ENCODE data around the gene TTC3.

DNA sequence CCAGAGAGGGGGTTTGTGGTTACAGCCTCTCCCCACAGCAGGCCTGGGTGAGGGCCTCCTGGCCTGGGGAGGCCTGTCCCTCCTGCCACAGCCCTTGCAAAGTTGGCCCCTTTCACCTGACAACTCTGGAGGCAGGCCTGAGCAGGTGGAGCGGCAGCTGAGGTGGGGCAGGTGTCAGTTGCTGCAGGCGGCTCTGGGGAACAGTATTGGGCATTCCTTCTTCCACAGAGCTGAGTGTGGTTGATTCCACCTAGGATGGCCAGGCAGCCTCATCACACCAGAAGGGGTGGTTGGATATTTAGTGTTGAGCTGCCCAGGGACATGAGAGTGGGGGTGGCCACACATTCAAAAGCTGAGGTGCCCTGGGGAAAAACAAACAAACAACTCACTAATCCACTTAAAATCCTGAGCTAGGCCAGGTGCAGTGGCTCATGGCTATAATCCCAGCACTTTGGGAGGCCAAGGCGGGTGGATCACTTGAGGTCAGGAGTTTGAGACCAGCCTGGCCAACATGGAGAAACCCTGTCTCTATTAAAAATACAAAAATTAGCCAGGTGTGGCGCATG lies 31.3 kb upstream of the TTC3 start:
- no peak for TF ChIP-seq POLR2AphosphoS5 (IDR thresholded peaks at IDR 0.05; ENCODE audit: low read depth, low read length)
- no peak for TF ChIP-seq POLR2A (IDR thresholded peaks at IDR 0.05; ENCODE audit: low read depth, low read length)
- TF ChIP-seq TAF1 (IDR thresholded peaks at IDR 0.05; ENCODE audit: low read depth, low read length) = no peak
- TF ChIP-seq PAX5 (IDR thresholded peaks at IDR 0.05; ENCODE audit: insufficient read depth, low read length, severe bottlenecking) = no peak

Measured in GM12891 (cell line).